ENCODE results near the gene RASGRF2.

RASGRF2 gene

GRCh38 chr5:81006947-81007636 is 46.9 kb downstream of the RASGRF2 start:
- TF ChIP-seq USF1 (IDR thresholded peaks at IDR 0.05) = no peak
- TF ChIP-seq RAD21 (IDR thresholded peaks at IDR 0.05; ENCODE audit: low read depth) = no peak

DNA sequence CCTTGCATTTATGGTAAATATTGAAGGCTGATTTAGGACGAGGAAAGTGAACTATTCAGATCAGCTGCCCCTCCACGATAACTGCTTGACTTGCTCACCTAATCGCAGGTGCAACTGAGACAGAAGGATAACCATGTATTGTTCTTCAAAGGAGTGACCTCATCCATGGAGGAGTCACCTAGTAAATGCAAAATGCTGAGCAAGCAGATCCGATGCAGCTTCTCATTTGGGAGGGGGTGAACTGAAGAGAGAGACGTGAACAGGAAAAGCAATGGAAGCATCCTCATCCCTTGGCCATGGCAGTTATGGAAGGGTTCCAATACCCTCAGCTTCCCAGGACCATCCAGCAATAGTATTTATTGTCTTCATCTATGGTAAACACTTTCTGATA is 47.5 kb downstream of the RASGRF2 start:
- TF ChIP-seq MAX (IDR thresholded peaks at IDR 0.05) = no peak
- TF ChIP-seq USF1 (IDR thresholded peaks at IDR 0.05) = no peak
- no peak for TF ChIP-seq EP300 (IDR thresholded peaks at IDR 0.05; ENCODE audit: borderline replicate concordance)
- TF ChIP-seq EGR1 (IDR thresholded peaks at IDR 0.05) = no peak
- TF ChIP-seq FOXM1 (IDR thresholded peaks at IDR 0.05; ENCODE audit: borderline replicate concordance, low read depth) = no peak
- TF ChIP-seq CEBPB (IDR thresholded peaks at IDR 0.05) = no peak
- TF ChIP-seq NFIC (IDR thresholded peaks at IDR 0.05) = no peak

GRCh38 chr5:81010336-81011169 is 50.4 kb downstream of the RASGRF2 start:
- no peak for TF ChIP-seq ZBTB7A (IDR thresholded peaks at IDR 0.05; ENCODE audit: low read depth)
- TF ChIP-seq EP300 (IDR thresholded peaks at IDR 0.05; ENCODE audit: borderline replicate concordance) = no peak
- no peak for TF ChIP-seq TCF12 (IDR thresholded peaks at IDR 0.05; ENCODE audit: low read depth)
- TF ChIP-seq FOXM1 (IDR thresholded peaks at IDR 0.05; ENCODE audit: borderline replicate concordance, low read depth) = no peak
- no peak for TF ChIP-seq EGR1 (IDR thresholded peaks at IDR 0.05)
- no peak for TF ChIP-seq REST (IDR thresholded peaks at IDR 0.05; ENCODE audit: low read depth)
- TF ChIP-seq USF1 (IDR thresholded peaks at IDR 0.05) = no peak
- TF ChIP-seq MAX (IDR thresholded peaks at IDR 0.05) = no peak
- no peak for TF ChIP-seq TEAD4 (IDR thresholded peaks at IDR 0.05)
- TF ChIP-seq CEBPB (IDR thresholded peaks at IDR 0.05) = no peak
- TF ChIP-seq TAF1 (IDR thresholded peaks at IDR 0.05; ENCODE audit: low read depth) = no peak
- no peak for TF ChIP-seq RAD21 (IDR thresholded peaks at IDR 0.05; ENCODE audit: low read depth)
- TF ChIP-seq YY1 (IDR thresholded peaks at IDR 0.05; ENCODE audit: low read depth) = no peak
- TF ChIP-seq NFIC (IDR thresholded peaks at IDR 0.05) = no peak

GRCh38 chr5:81014348-81014747 is 54.2 kb downstream of the RASGRF2 start:
- no peak for TF ChIP-seq TAF1 (IDR thresholded peaks at IDR 0.05; ENCODE audit: low read depth)

DNA sequence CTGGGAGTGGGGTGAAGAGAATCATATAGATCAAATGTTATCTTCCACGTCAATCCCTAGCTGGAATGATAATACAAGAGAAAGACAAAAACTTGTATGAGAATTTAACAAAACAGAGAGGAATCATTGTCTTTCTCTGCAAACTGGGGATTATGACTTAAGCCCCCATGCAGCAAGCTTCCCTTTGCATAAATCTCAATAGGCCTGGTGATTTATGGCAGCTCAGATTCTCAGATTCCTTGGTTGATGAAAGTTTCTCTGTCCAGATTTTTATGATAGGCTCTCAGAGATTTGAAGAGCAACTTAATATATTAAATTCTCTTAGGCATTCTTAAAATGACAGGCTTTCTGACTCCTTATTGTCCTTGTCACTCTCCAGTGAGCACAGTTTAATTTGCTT is 56.0 kb downstream of the RASGRF2 start:
- TF ChIP-seq ZBTB7A (IDR thresholded peaks at IDR 0.05; ENCODE audit: low read depth) = no peak
- TF ChIP-seq CREB1 (IDR thresholded peaks at IDR 0.05; ENCODE audit: low read depth) = no peak
- no peak for TF ChIP-seq USF1 (IDR thresholded peaks at IDR 0.05)
- no peak for TF ChIP-seq TCF12 (IDR thresholded peaks at IDR 0.05; ENCODE audit: low read depth)
- no peak for TF ChIP-seq TAF1 (IDR thresholded peaks at IDR 0.05; ENCODE audit: low read depth)
- no peak for TF ChIP-seq NFIC (IDR thresholded peaks at IDR 0.05)
- TF ChIP-seq TEAD4 (IDR thresholded peaks at IDR 0.05) = no peak
- TF ChIP-seq YY1 (IDR thresholded peaks at IDR 0.05; ENCODE audit: low read depth) = no peak
- TF ChIP-seq CEBPB (IDR thresholded peaks at IDR 0.05) = no peak
- TF ChIP-seq EP300 (IDR thresholded peaks at IDR 0.05; ENCODE audit: borderline replicate concordance) = no peak
- TF ChIP-seq FOXM1 (IDR thresholded peaks at IDR 0.05; ENCODE audit: borderline replicate concordance, low read depth) = no peak
- TF ChIP-seq REST (IDR thresholded peaks at IDR 0.05; ENCODE audit: low read depth) = no peak
- TF ChIP-seq RAD21 (IDR thresholded peaks at IDR 0.05; ENCODE audit: low read depth) = no peak
- no peak for TF ChIP-seq EGR1 (IDR thresholded peaks at IDR 0.05)
- TF ChIP-seq MAX (IDR thresholded peaks at IDR 0.05) = no peak

Measured in Ishikawa (cell line).